Measurements from ENCODE around the gene ELOVL5. TPM values are rescaled to one million over a fixed set of nuclear protein-coding genes. Genes with fewer than 3 reads are reported as not detected.

Gene ELOVL5
- total RNA-seq, 4 donors from 2014 or later: 74.8 to 110 (median 90.6) TPM

DNA sequence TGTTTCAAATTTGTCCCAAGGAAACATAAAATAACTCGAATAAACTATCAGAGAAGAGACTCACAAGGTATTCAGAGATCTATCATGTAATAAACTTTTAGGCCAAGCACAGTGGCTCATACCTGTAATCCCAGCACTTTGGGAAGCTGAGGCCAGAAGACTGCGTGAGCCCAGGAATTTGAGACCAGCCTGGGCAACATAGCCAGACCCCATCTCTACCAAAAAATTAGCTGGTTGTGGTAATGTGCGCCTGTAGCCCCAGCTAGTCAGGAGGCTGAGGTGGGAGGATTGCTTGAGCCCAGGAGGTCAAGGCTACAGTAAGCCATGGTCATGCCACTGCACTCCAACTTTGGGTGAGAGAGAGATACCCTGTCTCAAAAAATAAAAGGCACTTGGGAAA lies 120.9 kb downstream of the ELOVL5 start:
- TF ChIP-seq, protein P1, sequence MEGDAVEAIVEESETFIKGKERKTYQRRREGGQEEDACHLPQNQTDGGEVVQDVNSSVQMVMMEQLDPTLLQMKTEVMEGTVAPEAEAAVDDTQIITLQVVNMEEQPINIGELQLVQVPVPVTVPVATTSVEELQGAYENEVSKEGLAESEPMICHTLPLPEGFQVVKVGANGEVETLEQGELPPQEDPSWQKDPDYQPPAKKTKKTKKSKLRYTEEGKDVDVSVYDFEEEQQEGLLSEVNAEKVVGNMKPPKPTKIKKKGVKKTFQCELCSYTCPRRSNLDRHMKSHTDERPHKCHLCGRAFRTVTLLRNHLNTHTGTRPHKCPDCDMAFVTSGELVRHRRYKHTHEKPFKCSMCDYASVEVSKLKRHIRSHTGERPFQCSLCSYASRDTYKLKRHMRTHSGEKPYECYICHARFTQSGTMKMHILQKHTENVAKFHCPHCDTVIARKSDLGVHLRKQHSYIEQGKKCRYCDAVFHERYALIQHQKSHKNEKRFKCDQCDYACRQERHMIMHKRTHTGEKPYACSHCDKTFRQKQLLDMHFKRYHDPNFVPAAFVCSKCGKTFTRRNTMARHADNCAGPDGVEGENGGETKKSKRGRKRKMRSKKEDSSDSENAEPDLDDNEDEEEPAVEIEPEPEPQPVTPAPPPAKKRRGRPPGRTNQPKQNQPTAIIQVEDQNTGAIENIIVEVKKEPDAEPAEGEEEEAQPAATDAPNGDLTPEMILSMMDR (IDR thresholded peaks at IDR 0.05): no peak
- no peak for TF ChIP-seq POLR2A (IDR thresholded peaks at IDR 0.05)
- Histone ChIP-seq H3K9me3 (no peaks in the 10 kb centered on the region), H3K27ac (no peak overlapping the region), H3K36me3 (no peaks in the 10 kb centered on the region), H3K27me3 (no peaks in the 10 kb centered on the region), H3K4me3 (replicated peaks in 1 of 3) (no peak overlapping the region), H3K4me1 (no peaks in the 10 kb centered on the region)
- DNase-seq: no peak
- 94 to 95% methylated on average over 3 of the region's 3 CpGs for whole genome bisulfite sequencing, 2 donors
- intact Hi-C loops (cut with DNase I): no loop called here

DNA sequence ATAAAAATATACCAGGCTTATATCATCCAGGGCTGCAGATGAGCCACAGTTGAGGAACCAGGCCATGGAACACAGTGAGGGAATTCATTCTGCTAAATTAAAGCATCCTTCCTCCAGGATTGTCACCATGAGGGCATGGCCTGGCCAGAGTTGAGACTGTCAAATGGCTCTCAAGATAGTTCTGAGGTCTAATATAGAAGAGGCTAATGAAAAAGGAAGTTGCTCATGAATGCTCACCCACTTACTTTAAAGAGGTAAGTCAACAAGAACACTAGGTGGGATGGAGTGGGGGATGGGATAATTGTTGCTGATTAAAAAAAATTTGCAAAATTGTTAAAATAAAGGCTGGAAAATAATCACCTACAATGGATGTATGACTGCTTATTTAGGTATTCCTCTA lies 128.1 kb downstream of the ELOVL5 start:
- TF ChIP-seq, protein P1 (IDR thresholded peaks at IDR 0.05): no peak
- no peak for TF ChIP-seq POLR2A (IDR thresholded peaks at IDR 0.05)
- Histone ChIP-seq H3K36me3 (no peaks in the 10 kb centered on the region), H3K27ac (no peak overlapping the region), H3K27me3 (no peaks in the 10 kb centered on the region), H3K9me3 (no peaks in the 10 kb centered on the region), H3K4me1 (no peaks in the 10 kb centered on the region), H3K4me3 (replicated peaks in 1 of 3) (no peak overlapping the region)
- intact Hi-C loops (cut with DNase I): no loop called here
- DNase-seq: no peak

Small RNA genes within 50 kb of the gene (microRNA-seq; reads per million reads assigned to microRNA genes)
- not detected for gene MIR5685

Small RNA genes within 50 kb of the gene (small RNA-seq; reads per million reads assigned to genes)
- gene MIR5685: not detected
- not detected for gene RNU1-136P

Other genes starting within 250 kb of the ELOVL5 start
- gene GCM1, start 200.1 kb downstream of the ELOVL5 start, total RNA-seq: not detected
- 100 to 1,000 TPM in 1 of 4 donors, 10 to 100 TPM in 3; 67.3 to 210 (median 82.0) TPM for gene GCLC, start 196.2 kb upstream of the ELOVL5 start, total RNA-seq

All from thyroid gland (tissue), 4 donors.